ENCODE data around the gene CFL2.
"Not testable (repeated sequence)": the region's sequence is repeated elsewhere in the genome, so short reads cannot be mapped to it uniquely, and the experiment has no call there.

Gene CFL2

DNA sequence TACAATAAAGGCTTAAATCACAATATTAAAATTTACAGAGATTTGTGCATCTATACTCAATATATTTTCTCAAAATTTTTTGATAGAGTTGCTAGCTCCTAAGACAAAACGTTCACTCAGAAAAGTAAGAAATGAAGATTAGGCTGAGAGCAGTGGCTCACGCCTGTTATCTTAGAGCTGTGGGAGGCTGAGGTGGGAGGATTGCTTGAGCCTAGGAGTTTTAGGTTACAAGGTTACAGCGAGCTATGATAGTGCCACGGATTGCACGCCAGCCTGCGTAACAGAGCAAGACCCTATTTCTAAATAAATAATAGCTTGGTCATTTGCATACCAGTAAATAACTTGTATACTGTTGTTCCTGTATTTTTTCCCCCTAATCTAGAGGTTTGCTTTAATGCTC lies 35.0 kb upstream of the CFL2 start:
- Histone ChIP-seq H3K4me3 (replicated peaks; ENCODE audit: low read depth, low read length) (no peak overlapping the region), H3K36me3 (ENCODE audit: control insufficient read depth, insufficient read depth, low read length) (no peaks in the 10 kb centered on the region; the same call in 1 of the 2 replicates)

DNA sequence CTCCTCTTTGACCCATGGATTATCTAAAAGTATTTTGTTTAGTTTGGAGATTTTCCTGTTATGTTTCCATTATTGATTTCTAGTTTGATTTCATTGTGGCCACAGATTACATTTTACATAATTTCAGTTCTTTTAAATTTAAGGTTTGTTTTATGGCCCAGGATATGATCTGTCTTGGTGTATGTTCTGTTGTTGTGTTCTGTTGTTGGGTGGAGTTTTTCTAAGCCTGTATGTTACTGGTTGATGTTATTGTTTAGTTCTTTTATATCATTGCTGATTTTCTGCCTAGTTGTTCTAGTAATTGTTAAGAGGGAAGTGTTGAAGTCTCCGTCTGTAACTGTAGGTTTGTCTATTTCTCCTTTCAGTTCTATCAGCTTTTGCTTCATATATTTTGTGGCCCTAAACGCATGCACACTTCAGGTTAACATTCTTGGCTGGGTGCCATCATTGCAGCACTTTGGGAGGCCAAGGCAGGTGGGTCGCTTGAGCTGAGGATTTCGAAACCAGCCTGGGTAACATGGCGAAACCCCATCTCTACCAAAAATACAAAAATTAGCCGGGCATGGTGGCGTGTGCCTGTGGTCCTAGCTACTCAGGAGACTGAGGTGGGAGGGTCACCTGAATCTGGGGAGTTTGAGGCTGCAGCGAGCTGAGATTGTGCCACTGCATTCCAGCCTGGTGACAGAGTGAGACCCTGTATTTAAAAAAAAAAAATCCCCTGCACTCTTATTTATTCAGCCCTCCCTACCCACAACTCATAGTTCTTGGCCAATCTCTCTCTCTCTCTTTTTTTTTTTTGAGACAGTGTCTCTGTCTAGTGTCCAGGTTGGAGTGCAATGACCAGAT lies 28.1 kb upstream of the CFL2 start:
- Histone ChIP-seq H3K27me3 (replicated peaks; ENCODE audit: control insufficient read depth, insufficient read depth, low read length) (no peaks in the 10 kb centered on the region), H3K36me3 (ENCODE audit: control insufficient read depth, insufficient read depth, low read length) (no peaks in the 10 kb centered on the region), H3K4me3 (replicated peaks; ENCODE audit: low read depth, low read length) (no peak overlapping the region)
- DNase-seq (ENCODE audit: extremely low read depth, insufficient read length), result no peak
- TF ChIP-seq, protein P1, sequence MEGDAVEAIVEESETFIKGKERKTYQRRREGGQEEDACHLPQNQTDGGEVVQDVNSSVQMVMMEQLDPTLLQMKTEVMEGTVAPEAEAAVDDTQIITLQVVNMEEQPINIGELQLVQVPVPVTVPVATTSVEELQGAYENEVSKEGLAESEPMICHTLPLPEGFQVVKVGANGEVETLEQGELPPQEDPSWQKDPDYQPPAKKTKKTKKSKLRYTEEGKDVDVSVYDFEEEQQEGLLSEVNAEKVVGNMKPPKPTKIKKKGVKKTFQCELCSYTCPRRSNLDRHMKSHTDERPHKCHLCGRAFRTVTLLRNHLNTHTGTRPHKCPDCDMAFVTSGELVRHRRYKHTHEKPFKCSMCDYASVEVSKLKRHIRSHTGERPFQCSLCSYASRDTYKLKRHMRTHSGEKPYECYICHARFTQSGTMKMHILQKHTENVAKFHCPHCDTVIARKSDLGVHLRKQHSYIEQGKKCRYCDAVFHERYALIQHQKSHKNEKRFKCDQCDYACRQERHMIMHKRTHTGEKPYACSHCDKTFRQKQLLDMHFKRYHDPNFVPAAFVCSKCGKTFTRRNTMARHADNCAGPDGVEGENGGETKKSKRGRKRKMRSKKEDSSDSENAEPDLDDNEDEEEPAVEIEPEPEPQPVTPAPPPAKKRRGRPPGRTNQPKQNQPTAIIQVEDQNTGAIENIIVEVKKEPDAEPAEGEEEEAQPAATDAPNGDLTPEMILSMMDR (IDR thresholded peaks at IDR 0.05; ENCODE audit: insufficient read depth, low read length, poor library complexity, severe bottlenecking), result no peak

More for the DNA sequence above, 35.0 kb upstream of the CFL2 start:
- TF ChIP-seq, protein P1 (IDR thresholded peaks at IDR 0.05; ENCODE audit: insufficient read depth, low read length, poor library complexity, severe bottlenecking), result no peak
- no peaks in the 10 kb centered on the region for H3K27me3 ChIP-seq (replicated peaks; ENCODE audit: control insufficient read depth, insufficient read depth, low read length)
- no peak for DNase-seq (ENCODE audit: extremely low read depth, insufficient read length)

DNA sequence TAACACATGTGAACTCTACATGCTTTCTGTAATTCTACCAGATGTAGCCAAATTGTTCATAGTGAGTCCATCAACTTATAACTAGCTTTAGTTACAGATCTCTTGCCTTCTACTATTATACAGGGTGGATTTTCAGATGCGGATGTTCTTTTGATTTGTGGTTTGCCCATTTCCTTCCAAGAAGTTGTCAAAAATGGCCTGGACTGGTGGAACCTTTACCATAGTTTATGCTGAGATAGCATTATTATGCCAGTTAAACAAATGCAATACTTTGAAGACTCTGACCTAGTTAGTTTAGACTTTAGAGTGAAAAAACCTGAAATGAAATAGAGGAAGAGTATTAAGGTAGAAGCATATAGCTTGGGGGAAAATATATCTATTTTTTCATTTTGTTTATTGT lies 27.4 kb upstream of the CFL2 start:
- DNase-seq (ENCODE audit: extremely low read depth, insufficient read length), result no peak
- TF ChIP-seq, protein P1 (IDR thresholded peaks at IDR 0.05; ENCODE audit: insufficient read depth, low read length, poor library complexity, severe bottlenecking), result no peak
- no peaks in the 10 kb centered on the region for H3K36me3 ChIP-seq (ENCODE audit: control insufficient read depth, insufficient read depth, low read length)
- no peaks in the 10 kb centered on the region for H3K27me3 ChIP-seq (replicated peaks; ENCODE audit: control insufficient read depth, insufficient read depth, low read length)
- no peak overlapping the region for H3K4me3 ChIP-seq (replicated peaks; ENCODE audit: low read depth, low read length)

DNA sequence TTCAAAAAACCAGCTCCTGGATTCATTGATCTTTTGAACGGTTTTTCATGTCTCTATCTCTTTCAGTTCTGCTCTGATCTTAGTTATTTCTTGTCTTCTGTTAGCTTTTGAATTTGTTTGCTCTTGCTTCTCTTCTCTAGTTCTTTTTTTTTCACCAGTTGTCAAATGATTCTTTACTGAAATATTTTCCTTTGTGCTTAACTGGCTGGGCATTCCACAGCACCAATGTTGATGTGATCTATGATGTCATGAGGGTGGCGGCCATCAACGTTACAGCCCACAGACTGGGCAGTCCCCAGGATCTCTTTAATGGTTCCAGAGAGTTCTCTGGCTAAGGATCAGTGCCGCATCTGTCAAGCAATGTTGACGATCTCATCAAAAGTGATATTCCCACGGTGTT lies 25.7 kb upstream of the CFL2 start:
- not testable (repeated sequence) for DNase-seq (ENCODE audit: extremely low read depth, insufficient read length); H3K4me3 ChIP-seq (replicated peaks; ENCODE audit: low read depth, low read length); H3K36me3 ChIP-seq (ENCODE audit: control insufficient read depth, insufficient read depth, low read length); H3K27me3 ChIP-seq (replicated peaks; ENCODE audit: control insufficient read depth, insufficient read depth, low read length)

DNA sequence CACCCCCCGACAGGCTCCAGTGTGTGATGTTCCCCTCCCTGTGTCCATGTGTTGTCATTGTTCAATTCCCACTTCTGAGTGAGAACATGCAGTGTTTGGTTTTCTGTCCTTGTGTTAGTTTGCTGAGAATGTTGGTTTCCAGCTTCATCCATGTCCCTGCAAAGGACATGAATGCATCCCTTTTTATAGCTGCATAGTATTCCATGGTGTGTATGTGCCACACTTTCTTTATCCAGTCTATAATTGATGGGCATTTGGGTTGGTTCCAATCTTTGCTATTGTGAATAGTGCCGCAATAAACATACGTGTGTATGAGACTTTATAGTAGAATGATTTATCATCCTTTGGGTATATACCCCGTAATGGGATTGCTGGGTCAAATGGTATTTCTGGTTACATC lies 22.7 kb upstream of the CFL2 start:
- H3K27me3 ChIP-seq (replicated peaks; ENCODE audit: control insufficient read depth, insufficient read depth, low read length); DNase-seq (ENCODE audit: extremely low read depth, insufficient read length); H3K36me3 ChIP-seq (ENCODE audit: control insufficient read depth, insufficient read depth, low read length); H3K4me3 ChIP-seq (replicated peaks; ENCODE audit: low read depth, low read length): not testable (repeated sequence)

DNA sequence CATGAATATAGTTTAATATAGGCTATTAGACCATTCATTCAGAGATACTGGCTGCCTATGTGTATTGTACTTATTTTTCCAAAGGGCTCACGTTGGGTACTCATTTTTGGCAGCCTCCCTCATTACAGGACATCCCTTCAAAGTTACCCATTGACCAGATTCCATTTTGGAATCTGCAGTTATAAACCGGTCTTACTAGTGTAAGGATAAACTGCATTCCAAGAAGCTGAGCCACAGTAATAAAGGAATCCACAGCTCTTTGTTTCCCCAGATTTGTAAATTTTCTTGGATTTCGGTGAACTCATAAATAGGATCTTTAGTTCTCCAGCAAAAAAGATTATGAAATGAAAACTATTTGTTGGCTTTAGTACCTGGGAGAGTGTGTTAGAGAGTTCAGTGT lies 18.9 kb upstream of the CFL2 start:
- Histone ChIP-seq H3K27me3 (replicated peaks; ENCODE audit: control insufficient read depth, insufficient read depth, low read length) (no peaks in the 10 kb centered on the region), H3K4me3 (replicated peaks; ENCODE audit: low read depth, low read length) (no peak overlapping the region), H3K36me3 (ENCODE audit: control insufficient read depth, insufficient read depth, low read length) (no peaks in the 10 kb centered on the region)
- no peak for DNase-seq (ENCODE audit: extremely low read depth, insufficient read length)
- TF ChIP-seq, protein P1 (IDR thresholded peaks at IDR 0.05; ENCODE audit: insufficient read depth, low read length, poor library complexity, severe bottlenecking), result no peak
